Panc1 (cell line): ENCODE results near the gene HNF1A.

Source experiments
- CTCF ChIP-seq: fragments of 450-650 bp; IDR thresholded peaks from 2 replicates; pipeline ENCODE4 v1.5.1; 2017; ENCODE audit warnings: mild to moderate bottlenecking
- SIN3A ChIP-seq: IDR thresholded peaks from 2 replicates; pipeline ENCODE4 v1.6.1; 2012; ENCODE audit warnings: low read depth, mild to moderate bottlenecking, low read length, moderate library complexity, borderline replicate concordance; ENCODE audit not compliant: insufficient read depth

- TF ChIP-seq SIN3A: no peak
- TF ChIP-seq CTCF: no peak
Observed at GRCh38 chr12:120979862-120980696, 1.7 kb downstream of the HNF1A start.
